Limb (tissue), 2 donors: ENCODE measurements around the gene KLLN.
"Not testable (repeated sequence)": the region's sequence is repeated elsewhere in the genome, so short reads cannot be mapped to it uniquely, and the experiment has no call there.

ENCODE experiments used
- DNase-seq, 2 donors: peaks; one replicate each; pipeline ENCODE4 v3.0.0-alpha.2; 2016; ENCODE audit errors: extremely low spot score in 2 of 2

Gene KLLN

DNA sequence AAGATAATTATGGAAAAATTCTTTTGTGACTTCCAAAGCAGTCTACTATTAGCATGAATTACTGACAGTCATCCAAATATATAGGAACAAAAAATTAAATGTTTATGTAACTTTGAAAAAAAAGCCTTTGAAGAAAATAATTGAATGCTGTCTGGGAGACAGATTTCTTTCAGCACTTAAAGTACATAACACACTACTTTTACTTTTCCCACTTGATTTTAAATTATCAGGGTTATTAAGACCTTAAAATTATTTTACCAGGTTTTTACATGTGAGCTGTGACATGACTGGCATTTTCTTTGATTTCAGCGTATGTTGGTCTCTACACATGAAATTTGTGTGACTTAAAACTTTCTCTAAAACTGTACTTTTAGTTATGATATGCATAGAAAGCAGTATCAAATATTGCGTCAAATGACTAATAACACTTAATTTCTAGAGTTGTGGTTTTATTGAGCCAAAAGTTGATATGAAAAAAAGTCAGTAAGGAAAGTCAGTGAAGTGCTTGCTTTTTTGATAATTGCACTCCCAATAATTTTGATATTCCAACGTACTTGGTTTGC, 3.2 kb upstream of the KLLN start:
- no peak for DNase-seq

DNA sequence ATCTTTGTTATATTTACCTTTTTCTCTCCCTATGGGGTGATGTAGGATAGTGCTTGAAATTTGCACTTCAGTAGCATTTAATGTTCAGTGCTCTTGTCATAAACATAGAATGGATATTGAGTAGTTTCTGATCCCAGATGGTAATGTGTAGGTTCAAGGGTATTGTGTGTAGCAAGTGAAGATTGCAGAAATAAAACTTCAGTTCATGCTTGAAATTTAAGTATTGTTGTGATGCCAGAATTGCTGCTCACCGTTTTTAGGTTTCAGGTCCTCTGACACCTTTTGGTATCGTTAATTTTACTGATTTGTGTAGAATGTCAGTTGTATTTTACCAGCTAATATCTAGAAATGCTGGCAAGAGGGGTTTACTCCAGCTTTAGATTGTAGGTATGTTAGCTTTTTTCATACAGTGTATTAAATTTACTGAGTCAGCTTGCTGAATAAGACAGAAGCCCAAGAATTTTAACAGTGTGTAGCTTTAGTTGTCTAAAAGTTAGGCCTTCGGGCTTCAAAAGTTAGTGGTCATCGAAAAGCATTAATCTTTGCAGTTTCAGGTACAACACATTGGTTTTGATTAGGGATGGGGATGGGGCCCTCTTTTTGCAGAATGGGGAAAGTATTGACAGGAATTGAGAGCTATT, 2.0 kb upstream of the KLLN start:
- DNase-seq: no peak

DNA sequence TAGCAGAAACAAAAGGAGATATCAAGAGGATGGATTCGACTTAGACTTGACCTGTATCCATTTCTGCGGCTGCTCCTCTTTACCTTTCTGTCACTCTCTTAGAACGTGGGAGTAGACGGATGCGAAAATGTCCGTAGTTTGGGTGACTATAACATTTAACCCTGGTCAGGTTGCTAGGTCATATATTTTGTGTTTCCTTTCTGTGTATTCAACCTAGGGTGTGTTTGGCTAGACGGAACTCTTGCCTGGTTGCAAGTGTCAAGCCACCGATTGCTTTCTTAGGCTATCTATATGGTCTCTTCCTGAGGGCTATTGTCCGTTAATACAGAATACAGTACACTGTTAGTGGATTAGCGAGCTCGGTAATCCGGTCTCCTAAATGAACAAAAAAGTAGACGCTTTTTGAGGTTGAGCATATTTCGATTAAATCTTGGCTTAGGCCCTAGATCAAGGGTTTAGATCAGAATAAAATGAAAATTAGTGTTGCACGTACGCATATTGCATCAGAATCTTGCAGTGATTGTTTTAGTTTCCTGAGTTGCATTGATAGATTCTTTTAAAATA, 1.2 kb upstream of the KLLN start:
- no peak for DNase-seq

DNA sequence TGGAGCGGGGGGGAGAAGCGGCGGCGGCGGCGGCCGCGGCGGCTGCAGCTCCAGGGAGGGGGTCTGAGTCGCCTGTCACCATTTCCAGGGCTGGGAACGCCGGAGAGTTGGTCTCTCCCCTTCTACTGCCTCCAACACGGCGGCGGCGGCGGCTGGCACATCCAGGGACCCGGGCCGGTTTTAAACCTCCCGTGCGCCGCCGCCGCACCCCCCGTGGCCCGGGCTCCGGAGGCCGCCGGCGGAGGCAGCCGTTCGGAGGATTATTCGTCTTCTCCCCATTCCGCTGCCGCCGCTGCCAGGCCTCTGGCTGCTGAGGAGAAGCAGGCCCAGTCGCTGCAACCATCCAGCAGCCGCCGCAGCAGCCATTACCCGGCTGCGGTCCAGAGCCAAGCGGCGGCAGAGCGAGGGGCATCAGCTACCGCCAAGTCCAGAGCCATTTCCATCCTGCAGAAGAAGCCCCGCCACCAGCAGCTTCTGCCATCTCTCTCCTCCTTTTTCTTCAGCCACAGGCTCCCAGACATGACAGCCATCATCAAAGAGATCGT, 690 bp upstream of the KLLN start:
- DNase-seq: peak in 1 of 2 donors; percentile 69

DNA sequence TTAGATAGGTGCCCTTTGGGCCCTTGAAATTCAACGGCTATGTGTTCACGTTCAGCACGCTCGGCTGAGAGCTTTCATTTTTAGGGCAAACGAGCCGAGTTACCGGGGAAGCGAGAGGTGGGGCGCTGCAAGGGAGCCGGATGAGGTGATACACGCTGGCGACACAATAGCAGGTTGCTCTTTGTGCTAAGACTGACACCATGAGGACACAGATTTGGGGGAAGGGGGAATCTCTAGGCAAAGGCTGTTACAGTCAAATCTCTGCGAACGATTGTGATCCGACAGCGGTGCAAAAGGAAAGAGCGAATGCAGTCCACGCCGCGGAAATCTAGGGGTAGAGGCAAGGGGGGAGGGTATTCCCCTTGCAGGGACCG, 667 bp downstream of the KLLN start:
- DNase-seq: peak in 1 of 2 donors; percentile 40

DNA sequence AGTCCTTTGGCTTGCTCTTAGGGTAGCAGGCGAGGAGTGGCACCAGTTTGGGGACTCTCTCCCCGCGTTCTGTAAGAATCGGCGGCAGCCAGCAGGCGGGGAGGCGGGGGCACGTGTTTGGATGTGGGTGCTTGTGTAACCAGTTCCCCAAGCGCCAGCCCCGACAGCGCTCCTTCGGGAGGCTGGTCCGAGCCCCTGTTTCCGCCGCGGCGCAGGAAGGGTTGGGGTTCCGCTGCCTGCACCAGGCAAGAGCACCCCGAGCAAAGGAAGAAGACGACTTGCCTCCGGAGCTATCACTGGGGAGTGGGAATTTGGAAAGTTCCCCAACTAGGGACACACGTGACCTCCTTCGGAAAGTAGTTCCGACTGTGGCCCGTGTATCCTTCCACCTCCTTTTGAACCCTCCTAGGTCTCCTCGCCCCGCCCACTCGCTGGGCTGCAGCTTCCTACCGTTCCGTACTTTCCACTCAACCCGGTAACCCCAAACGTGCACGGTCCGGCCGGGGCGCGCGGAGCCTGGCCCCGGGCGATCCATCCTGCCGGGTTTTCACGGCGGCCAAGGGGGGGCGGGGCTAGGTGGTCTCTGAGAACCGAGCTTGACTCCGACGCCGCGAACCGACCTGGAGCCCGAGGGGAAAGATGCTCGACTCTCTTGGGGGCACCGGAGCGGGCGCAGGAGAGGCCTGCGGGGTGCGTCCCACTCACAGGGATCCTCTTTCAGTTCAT, 1.2 kb downstream of the KLLN start:
- DNase-seq: peak; percentile 96

DNA sequence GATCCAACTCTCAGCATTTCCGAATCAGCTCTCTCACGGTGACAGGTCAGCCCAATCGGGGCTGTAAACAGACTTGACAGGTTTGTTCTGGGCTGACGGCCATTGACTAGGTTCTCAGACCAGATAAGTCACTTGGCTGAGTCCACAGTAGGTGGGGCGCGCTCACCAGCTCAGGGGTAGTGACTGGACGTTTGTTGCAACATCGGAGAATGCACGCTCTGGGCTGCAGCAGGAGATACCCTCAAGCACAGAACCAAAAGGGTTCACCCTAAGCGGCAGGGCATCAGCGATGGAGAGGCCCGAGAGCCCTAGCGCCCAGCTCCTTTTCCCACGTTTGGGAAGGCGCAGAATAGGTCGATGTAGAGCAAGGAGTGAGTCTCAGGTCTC, 1.8 kb downstream of the KLLN start:
- no peak for DNase-seq

DNA sequence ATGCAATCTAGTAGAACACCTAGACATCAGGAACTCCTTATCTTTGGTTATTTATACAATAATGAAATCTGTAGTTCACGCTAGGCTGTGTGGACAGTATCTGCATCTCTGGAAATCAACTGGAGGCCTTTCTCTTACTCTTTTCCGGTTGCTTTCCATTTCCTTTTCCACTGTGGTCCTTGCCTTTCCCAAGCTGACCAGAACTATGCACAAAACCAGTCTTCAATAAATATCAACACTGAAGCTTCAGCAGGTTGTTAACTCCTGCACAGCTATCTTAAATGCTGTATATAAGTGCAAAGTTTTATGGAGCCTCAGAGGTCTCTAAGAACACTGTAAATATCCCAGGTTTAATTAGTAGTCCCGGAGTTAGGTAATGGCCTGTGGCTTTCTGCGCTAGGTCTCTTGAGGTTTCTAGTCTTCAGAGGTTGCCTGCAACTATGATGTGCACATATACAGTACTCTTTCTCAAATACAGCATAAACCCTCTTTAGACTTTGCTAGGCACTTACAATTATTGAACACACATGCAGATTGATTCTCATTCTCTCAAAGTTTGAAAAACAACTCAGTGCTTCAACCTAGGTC, 2.4 kb downstream of the KLLN start:
- DNase-seq: no peak

DNA sequence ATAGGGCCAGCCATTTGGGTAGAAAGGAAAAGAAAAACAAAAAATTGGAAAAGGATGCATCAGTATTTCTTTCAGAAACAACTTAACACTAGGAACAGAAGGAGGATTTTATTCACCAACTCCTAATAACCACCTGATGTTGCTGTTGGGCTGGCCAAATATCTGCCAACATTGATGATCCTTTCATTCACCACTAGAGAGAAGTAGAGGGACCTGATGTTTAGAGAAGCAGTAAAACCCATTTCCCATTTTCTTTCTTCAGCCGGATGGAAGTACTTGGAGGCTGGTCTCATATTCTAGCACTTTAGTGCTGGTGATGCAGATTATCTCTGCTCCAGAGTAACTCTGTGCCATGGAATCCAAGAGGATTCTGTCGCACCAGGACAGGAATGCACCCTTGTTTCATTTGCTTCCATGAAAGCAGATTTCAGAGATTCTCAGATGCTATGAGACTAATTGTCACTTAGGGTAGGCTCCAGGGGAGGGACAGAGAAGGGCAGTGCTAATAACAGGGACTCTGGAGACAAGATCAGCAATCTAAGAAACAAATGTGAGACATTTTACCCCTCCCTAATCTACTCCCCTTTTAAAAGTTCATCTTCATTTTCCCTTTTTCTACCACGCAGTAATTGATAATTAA, 3.1 kb downstream of the KLLN start:
- DNase-seq: peak in 1 of 2 donors; percentile 62

DNA sequence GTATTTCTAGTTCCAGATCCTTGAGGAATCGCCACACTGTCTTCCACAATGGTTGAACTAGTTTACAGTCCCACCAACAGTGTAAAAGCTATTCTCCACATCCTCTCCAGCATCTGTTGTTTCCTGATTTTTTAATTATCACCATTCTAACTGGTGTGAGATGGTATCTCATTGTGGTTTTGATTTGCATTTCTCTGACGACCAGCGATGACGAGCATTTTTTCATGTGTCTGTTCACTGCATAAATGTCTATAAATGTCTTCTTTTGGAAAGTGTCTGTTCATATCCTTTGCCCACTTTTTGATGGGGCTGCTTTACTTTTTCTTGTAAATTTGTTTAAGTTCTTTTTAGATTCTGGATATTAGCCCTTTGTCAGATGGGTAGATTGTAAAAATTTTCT, 7.7 kb downstream of the KLLN start:
- not testable (repeated sequence) for DNase-seq

DNA sequence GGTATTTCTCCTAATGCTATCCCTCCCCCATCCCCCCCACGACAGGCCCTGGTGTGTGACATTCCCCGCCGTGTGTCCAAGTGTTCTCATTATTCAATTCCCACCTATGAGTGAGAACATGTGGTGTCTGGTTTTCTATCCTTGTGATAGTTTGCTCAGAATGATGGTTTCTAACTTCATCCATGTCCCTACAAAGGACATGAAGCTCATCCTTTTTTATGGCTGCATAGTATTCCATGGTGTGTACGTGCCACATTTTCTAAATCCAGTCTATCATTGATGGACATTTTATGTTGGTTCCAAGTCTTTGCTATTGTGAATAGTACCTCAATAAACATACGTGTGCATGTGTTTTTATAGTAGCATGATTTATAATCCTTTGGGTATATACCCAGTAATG, 8.1 kb downstream of the KLLN start:
- DNase-seq: not testable (repeated sequence)

DNA sequence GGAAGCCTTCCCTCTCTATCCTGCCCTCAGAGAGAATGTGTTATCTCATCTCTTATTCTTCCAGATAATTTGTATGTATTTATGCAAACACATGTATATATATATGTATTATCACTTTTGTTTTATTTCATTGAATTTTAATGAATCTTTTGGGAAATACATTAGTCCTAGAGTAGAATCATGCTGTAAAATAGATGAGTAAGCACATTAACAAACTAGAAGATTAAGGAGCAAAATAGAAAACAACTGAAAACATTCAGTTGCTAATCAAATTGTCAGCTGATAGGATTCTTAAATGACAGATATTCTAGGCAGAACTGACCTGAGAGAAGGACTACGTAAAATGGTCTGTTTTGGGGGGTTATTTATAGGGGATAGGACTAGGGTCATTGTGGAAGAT, 11.2 kb downstream of the KLLN start:
- no peak for DNase-seq

DNA sequence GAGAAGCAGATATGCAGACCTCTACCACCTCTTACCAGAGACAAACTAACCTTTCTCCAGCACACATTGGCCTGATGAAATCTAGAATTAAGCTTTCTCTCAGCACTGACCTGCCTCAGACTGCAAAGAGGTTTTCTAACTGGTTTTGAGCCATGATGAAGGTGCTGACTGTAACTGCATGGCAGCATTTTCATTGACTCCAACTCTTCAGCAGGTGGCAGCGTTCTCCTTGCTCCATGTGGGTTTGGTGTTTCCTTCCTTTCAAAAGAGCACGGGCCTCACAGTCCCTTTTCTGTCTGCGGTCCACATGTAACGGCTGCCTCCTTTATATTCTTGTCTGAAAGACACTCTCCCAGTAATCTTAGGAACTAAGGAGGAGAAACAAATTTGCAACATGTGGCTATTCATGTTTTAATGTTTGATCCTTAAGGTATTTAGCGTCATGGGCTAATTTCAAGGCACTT, 12.6 kb downstream of the KLLN start:
- peak; percentile 54 to 63 for DNase-seq

DNA sequence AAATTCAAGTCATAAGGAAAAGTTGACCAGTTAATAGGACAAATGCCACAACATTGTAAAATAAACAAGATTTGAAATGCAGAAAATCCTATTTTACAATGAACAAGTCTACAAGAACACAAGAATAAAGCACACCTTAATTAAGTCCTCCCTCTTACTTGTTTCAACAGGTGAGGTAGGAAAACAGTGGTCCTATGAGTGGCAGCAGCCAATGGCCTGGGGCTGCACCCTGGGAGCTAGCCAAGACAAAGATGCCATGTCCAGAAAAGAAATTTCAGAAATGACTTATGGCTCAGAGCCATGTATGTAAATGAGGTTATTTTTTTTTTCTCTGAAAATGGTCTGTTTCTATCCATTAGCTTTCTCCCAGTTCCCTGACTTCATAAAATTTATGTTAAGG, 14.3 kb downstream of the KLLN start:
- no peak for DNase-seq

DNA sequence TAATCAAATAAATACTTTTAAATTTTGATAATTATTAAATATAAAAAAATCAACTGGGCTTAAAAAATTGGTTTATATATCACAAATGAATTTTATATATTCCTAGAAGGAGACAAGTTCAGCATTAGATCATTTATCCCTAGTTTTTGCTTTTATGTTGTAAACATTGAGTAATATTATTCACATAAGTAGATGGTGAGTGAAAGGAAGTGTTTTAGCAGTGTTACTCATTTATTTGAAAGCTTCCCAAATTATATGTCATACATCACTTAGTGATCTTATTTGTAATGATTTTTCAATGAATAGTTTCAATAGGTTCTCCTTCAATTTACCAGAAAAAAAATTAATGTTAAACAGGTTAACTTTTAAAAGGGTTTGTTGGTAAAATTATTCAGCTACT, 15.8 kb downstream of the KLLN start:
- DNase-seq: no peak

DNA sequence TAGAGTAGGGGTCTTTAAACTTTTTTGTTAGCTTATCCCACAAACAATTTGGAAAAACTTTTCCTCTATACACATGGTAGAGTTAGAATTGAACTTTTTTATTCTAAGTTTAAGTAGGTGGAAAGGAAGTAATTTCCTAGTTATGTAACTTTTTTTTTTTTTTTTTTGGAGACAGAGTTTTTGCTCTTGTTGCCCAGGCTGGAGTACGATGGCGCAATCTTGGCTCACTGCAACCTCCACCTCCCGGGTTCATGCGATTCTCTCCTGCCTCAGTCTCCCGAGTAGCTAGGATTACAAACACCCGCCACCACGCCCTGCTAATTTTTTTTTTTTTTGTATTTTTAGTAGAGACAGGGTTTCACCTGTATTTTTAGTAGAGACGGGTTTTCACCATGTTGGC, 16.6 kb downstream of the KLLN start:
- DNase-seq: not testable (repeated sequence)

DNA sequence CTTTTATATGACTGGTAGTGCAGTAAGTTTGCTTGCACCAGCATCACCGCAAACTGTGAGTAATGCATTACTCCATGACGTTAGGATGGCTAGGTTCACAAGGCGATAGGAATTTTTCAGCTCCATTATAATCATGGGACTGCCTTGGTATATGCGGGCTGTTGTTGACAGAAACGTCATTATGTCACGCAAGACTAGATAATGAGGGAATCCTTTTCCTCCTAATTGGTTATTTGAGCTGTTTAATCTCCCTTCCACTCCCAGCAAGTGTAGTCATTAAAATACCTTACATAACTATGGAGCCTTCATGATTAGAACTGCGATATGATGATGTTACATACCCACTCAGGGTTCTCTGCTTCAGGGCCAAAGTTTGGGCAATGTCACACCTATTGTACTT, 17.3 kb downstream of the KLLN start:
- no peak for DNase-seq

DNA sequence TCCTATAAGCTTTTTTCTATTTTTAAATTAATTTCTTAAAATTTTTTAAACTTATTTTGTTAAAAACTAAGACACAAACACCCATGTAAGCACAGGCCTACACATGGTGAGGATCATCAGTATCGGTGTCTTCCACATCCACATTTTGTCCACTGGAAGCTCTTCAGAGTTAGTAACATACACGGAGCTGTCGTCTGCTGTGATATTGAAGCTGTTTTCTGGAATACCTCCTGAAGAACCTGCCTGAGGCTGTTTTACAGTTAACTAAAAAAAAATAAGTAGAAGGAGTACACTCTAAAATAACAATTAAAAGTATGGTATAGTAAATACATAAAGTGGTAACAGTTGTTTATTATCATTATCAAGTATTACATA, 17.7 kb downstream of the KLLN start:
- DNase-seq: no peak

DNA sequence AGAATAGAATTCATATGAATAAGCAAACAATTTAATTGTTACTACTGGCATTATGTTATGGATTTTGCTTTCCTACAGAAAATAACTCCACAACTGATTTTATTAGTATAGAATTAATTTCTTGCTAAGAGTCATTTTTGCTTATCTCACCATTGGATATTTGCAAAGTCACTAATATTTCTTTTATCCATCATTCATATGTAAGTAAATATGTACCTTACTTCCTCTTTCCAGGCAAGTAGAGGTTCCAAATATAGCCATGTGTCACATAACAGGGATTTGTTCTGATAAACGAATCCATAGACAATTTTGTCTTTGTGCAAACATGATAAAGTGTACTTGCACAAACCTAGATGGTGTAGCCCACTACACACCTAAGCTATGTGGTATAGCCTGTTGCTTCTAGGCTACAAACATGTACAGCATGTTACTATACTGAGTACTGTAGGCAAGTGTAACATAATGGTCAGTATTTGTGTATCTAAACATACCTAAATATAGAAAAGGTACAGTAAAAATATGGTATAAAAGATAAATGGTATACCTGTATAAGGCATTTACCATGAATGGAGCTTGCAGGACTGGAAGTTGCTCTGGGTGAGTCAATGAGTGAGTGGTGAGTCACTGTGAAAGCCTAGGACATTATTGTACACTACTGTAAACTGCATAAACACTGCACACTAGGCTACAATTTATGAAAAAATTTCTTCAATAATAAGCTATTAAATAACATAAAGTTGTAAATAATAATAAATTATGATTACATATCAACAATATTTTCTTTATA, 18.3 kb downstream of the KLLN start:
- no peak for DNase-seq

DNA sequence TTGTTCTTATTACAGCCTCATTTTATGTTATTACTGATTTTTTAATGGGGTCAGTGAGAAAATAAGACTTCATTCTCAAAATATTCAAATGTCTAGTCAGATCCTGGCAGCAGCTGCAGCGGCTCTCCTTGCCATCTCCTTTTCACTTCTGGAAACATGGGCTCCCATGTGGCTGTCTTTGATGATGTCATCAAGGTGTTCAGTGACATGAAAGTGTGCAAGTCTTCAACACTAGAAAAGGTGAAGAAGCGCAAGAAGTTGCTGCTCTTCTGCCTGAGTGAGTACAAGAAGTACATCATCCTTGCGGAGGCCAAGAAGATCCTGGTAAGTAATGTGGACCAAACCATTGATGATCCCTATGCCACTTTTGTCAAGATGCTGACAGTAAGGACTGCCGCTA, 19.6 kb downstream of the KLLN start:
- DNase-seq: no peak
